Measurements from ENCODE around the gene CNTNAP5. TPM values are rescaled to one million over a fixed set of nuclear protein-coding genes. Genes with fewer than 3 reads are reported as not detected.

Gene CNTNAP5
- polyA plus RNA-seq, 1 experiment: not detected

- no peaks in the 10 kb centered on the region for H3K36me3 ChIP-seq (ENCODE audit: control insufficient read depth, insufficient read depth, low read length)
- H3K27me3 ChIP-seq (ENCODE audit: control insufficient read depth, insufficient read depth, low read length): no peaks in the 10 kb centered on the region
- no peak for DNase-seq (ENCODE audit: low read depth)
- no peak for TF ChIP-seq CTCF (IDR thresholded peaks at IDR 0.05; ENCODE audit: insufficient read depth, low read depth, low read length)
- POLR2A ChIA-PET: no interaction called here
- CTCF ChIA-PET: no interaction called here
- H3K4me3 ChIP-seq (ENCODE audit: low read depth, low read length): no peak overlapping the region
These were observed 67.6 kb downstream of the CNTNAP5 start for GRCh38 chr2:124092651-124093050.

GRCh38 chr2:124104914-124105313, 79.8 kb downstream of the CNTNAP5 start:
- CTCF ChIA-PET: no interaction called here
- Histone ChIP-seq H3K36me3 (ENCODE audit: control insufficient read depth, insufficient read depth, low read length) (no peaks in the 10 kb centered on the region), H3K27me3 (ENCODE audit: control insufficient read depth, insufficient read depth, low read length) (no peaks in the 10 kb centered on the region), H3K4me3 (ENCODE audit: low read depth, low read length) (no peak overlapping the region)
- DNase-seq (ENCODE audit: low read depth): no peak
- TF ChIP-seq CTCF (IDR thresholded peaks at IDR 0.05; ENCODE audit: insufficient read depth, low read depth, low read length): no peak
- POLR2A ChIA-PET: no interaction called here

GRCh38 chr2:124112206-124112605, 87.1 kb downstream of the CNTNAP5 start:
- TF ChIP-seq CTCF (IDR thresholded peaks at IDR 0.05; ENCODE audit: insufficient read depth, low read depth, low read length): no peak
- H3K36me3 ChIP-seq (ENCODE audit: control insufficient read depth, insufficient read depth, low read length): no peaks in the 10 kb centered on the region
- POLR2A ChIA-PET: no interaction called here
- H3K27me3 ChIP-seq (ENCODE audit: control insufficient read depth, insufficient read depth, low read length): no peaks in the 10 kb centered on the region
- CTCF ChIA-PET: no interaction called here
- H3K4me3 ChIP-seq (ENCODE audit: low read depth, low read length): no peak overlapping the region
- DNase-seq (ENCODE audit: low read depth): no peak

GRCh38 chr2:124112966-124113365, 87.9 kb downstream of the CNTNAP5 start:
- CTCF ChIA-PET: no interaction called here
- no peak for DNase-seq (ENCODE audit: low read depth)
- no peaks in the 10 kb centered on the region for H3K36me3 ChIP-seq (ENCODE audit: control insufficient read depth, insufficient read depth, low read length)
- TF ChIP-seq CTCF (IDR thresholded peaks at IDR 0.05; ENCODE audit: insufficient read depth, low read depth, low read length): no peak
- H3K27me3 ChIP-seq (ENCODE audit: control insufficient read depth, insufficient read depth, low read length): no peaks in the 10 kb centered on the region
- POLR2A ChIA-PET: no interaction called here
- H3K4me3 ChIP-seq (ENCODE audit: low read depth, low read length): no peak overlapping the region

GRCh38 chr2:124120246-124120645, 95.2 kb downstream of the CNTNAP5 start:
- no peaks in the 10 kb centered on the region for H3K36me3 ChIP-seq (ENCODE audit: control insufficient read depth, insufficient read depth, low read length)
- DNase-seq (ENCODE audit: low read depth): no peak
- ChIA-PET CTCF (no interaction called here), POLR2A (no interaction called here)
- TF ChIP-seq CTCF (IDR thresholded peaks at IDR 0.05; ENCODE audit: insufficient read depth, low read depth, low read length): no peak
- H3K4me3 ChIP-seq (ENCODE audit: low read depth, low read length): no peak overlapping the region
- no peaks in the 10 kb centered on the region for H3K27me3 ChIP-seq (ENCODE audit: control insufficient read depth, insufficient read depth, low read length)

Data from BJ (cell line).